Dendritic cell treated with granulocyte-macrophage colony-stimulating factor and Interleukin-4, amounts not matched to agents 40 ng/mL and 50 ng/mL, for 4 days (primary cell): ENCODE measurements around the gene SH2D3C.

Experiments
- H3K27ac Mint-ChIP-seq: one replicate; pipeline ENCODE4 v1.8.0; 2022; ENCODE audit warnings: mild to moderate bottlenecking, mixed read lengths
- H3K27me3 Mint-ChIP-seq: one replicate; pipeline ENCODE4 v1.8.0; 2022; ENCODE audit warnings: mild to moderate bottlenecking, mixed read lengths
- H3K36me3 Mint-ChIP-seq: one replicate; pipeline ENCODE4 v1.8.0; 2022; ENCODE audit warnings: low read depth, mixed read lengths
- H3K4me1 Mint-ChIP-seq: one replicate; pipeline ENCODE4 v1.8.0; 2022; ENCODE audit warnings: low read depth, mixed read lengths
- H3K4me3 Mint-ChIP-seq: one replicate; pipeline ENCODE4 v1.8.0; 2022; ENCODE audit warnings: mild to moderate bottlenecking, moderate library complexity, mixed read lengths
- H3K9me3 Mint-ChIP-seq: one replicate; pipeline ENCODE4 v1.8.0; 2022; ENCODE audit warnings: mixed read lengths
- intact Hi-C: fragments of 100-400 bp; cut with micrococcal nuclease; formaldehyde crosslinking; loops from one replicate; pipeline ENCODE4 v1.15.0; 2022

Gene SH2D3C

GRCh38 chr9:127778280-127779135 is at the start of gene SH2D3C:
SH2D3C (minus strand) TSS chr9:127778666; CDS start chr9:127778627, 39 bp downstream.
- peak within 1 kb of the TSS; percentile 64 for H3K27ac Mint-ChIP-seq

GRCh38 chr9:127826253-127826913 is 47.9 kb upstream of the SH2D3C start:
- Mint-ChIP-seq H3K27me3 (no peaks in the 10 kb centered on the region), H3K27ac (no peak overlapping the region), H3K4me3 (no peak overlapping the region), H3K9me3 (no peaks in the 10 kb centered on the region), H3K36me3 (peaks cover 96% of the 10 kb centered on the region), H3K4me1 (peaks cover 30% of the 10 kb centered on the region)
- intact Hi-C loops = loop anchor here (5.0 kb wide), 1 partner anchor 36 kb away; no protein-coding TSS in a partner anchor

More at GRCh38 chr9:127778280-127779135, at the start of gene SH2D3C:
- Mint-ChIP-seq H3K27me3 (no peaks in the 10 kb centered on the region), H3K9me3 (no peaks in the 10 kb centered on the region), H3K4me3 (peak within 1 kb of the TSS; percentile 71), H3K4me1 (peaks cover 74% of the 10 kb centered on the region), H3K36me3 (peaks cover 10% of the 10 kb centered on the region)
- intact Hi-C loops = no loop called here

- no peaks in the 10 kb centered on the region for H3K9me3 Mint-ChIP-seq
- H3K4me3 Mint-ChIP-seq = no peak overlapping the region
- no peak overlapping the region for H3K27ac Mint-ChIP-seq
- H3K36me3 Mint-ChIP-seq = peaks cover 97% of the 10 kb centered on the region
- H3K27me3 Mint-ChIP-seq = no peaks in the 10 kb centered on the region
- intact Hi-C loops = loop anchor here (5.0 kb wide), 1 partner anchor 37 kb away; no protein-coding TSS in a partner anchor
- H3K4me1 Mint-ChIP-seq = peaks cover 30% of the 10 kb centered on the region
Observed at GRCh38 chr9:127825319-127826051, 47.0 kb upstream of the SH2D3C start.

GRCh38 chr9:127822108-127822507 is 43.6 kb upstream of the SH2D3C start:
- Mint-ChIP-seq H3K27me3 (no peaks in the 10 kb centered on the region), H3K9me3 (no peaks in the 10 kb centered on the region), H3K36me3 (peaks cover 97% of the 10 kb centered on the region), H3K4me3 (no peak overlapping the region), H3K27ac (no peak overlapping the region), H3K4me1 (peaks cover 12% of the 10 kb centered on the region)
- intact Hi-C loops = no loop called here

- Mint-ChIP-seq H3K36me3 (peaks cover 97% of the 10 kb centered on the region), H3K4me1 (peaks cover 9% of the 10 kb centered on the region), H3K27me3 (no peaks in the 10 kb centered on the region), H3K9me3 (no peaks in the 10 kb centered on the region), H3K4me3 (no peak overlapping the region), H3K27ac (peak overlapping the region; percentile 2)
- intact Hi-C loops = no loop called here
Observed at GRCh38 chr9:127818574-127818973, 40.1 kb upstream of the SH2D3C start.

- no peak overlapping the region for H3K4me3 Mint-ChIP-seq
- intact Hi-C loops = no loop called here
- H3K27me3 Mint-ChIP-seq = no peaks in the 10 kb centered on the region
- peaks cover 97% of the 10 kb centered on the region for H3K36me3 Mint-ChIP-seq
- no peaks in the 10 kb centered on the region for H3K9me3 Mint-ChIP-seq
- H3K27ac Mint-ChIP-seq = peak overlapping the region; percentile 2
- H3K4me1 Mint-ChIP-seq = peaks cover 9% of the 10 kb centered on the region
Observed at GRCh38 chr9:127817881-127818434, 39.5 kb upstream of the SH2D3C start.

GRCh38 chr9:127816728-127817127 is 38.3 kb upstream of the SH2D3C start:
- Mint-ChIP-seq H3K4me3 (no peak overlapping the region), H3K27ac (no peak overlapping the region), H3K27me3 (no peaks in the 10 kb centered on the region), H3K36me3 (peaks cover 97% of the 10 kb centered on the region), H3K9me3 (no peaks in the 10 kb centered on the region), H3K4me1 (peaks cover 9% of the 10 kb centered on the region)
- intact Hi-C loops = no loop called here

GRCh38 chr9:127816362-127816725 is 37.9 kb upstream of the SH2D3C start:
- Mint-ChIP-seq H3K4me1 (peaks cover 9% of the 10 kb centered on the region), H3K9me3 (no peaks in the 10 kb centered on the region), H3K27ac (no peak overlapping the region), H3K36me3 (peaks cover 97% of the 10 kb centered on the region), H3K27me3 (no peaks in the 10 kb centered on the region), H3K4me3 (no peak overlapping the region)
- intact Hi-C loops = no loop called here

GRCh38 chr9:127815512-127816361 is 37.3 kb upstream of the SH2D3C start:
- peaks cover 9% of the 10 kb centered on the region for H3K4me1 Mint-ChIP-seq
- H3K36me3 Mint-ChIP-seq = peaks cover 96% of the 10 kb centered on the region
- no peaks in the 10 kb centered on the region for H3K27me3 Mint-ChIP-seq
- no peak overlapping the region for H3K27ac Mint-ChIP-seq
- no peaks in the 10 kb centered on the region for H3K9me3 Mint-ChIP-seq
- H3K4me3 Mint-ChIP-seq = no peak overlapping the region
- intact Hi-C loops = no loop called here

- Mint-ChIP-seq H3K4me1 (peaks cover 9% of the 10 kb centered on the region), H3K27ac (peak overlapping the region; percentile 50), H3K9me3 (no peaks in the 10 kb centered on the region), H3K27me3 (no peaks in the 10 kb centered on the region), H3K4me3 (no peak overlapping the region), H3K36me3 (peaks cover 96% of the 10 kb centered on the region)
- intact Hi-C loops = no loop called here
Observed at GRCh38 chr9:127814619-127815511, 36.4 kb upstream of the SH2D3C start.

GRCh38 chr9:127813686-127814226 is 35.3 kb upstream of the SH2D3C start:
- Mint-ChIP-seq H3K27me3 (no peaks in the 10 kb centered on the region), H3K36me3 (peaks cover 96% of the 10 kb centered on the region), H3K4me1 (peaks cover 14% of the 10 kb centered on the region), H3K4me3 (no peak overlapping the region), H3K9me3 (no peaks in the 10 kb centered on the region), H3K27ac (peak overlapping the region; percentile 37)
- intact Hi-C loops = no loop called here
